GM19193 (cell line): Measurements from ENCODE around the gene ZNF528.

Experiments used
- POLR2A ChIP-seq: IDR thresholded peaks from 4 replicates; pipeline ENCODE4 v1.6.1; 2011; ENCODE audit not compliant: insufficient read depth, insufficient read length; ENCODE audit errors: extremely low read depth

ZNF528 gene

GRCh38 chr19:52464798-52465470 lies 67.3 kb downstream of the ZNF528 start:
- TF ChIP-seq POLR2A = no peak
